ENCODE measurements around the gene CARNS1.

Gene CARNS1

GRCh38 chr11:67415501-67416304, at the start of gene CARNS1:
Gene CARNS1 (plus strand): TSS chr11:67415678. CDS start chr11:67416200, 522 bp downstream.
- DNase-seq = no peak

GRCh38 chr11:67365736-67366444, 49.6 kb upstream of the CARNS1 start:
- DNase-seq = no peak

- no peak for DNase-seq
Measured at GRCh38 chr11:67366546-67366945, 48.9 kb upstream of the CARNS1 start.

- no peak for DNase-seq
Measured at GRCh38 chr11:67366961-67367760, 48.3 kb upstream of the CARNS1 start.

- DNase-seq = no peak
Measured at GRCh38 chr11:67367761-67368227, 47.7 kb upstream of the CARNS1 start.

- no peak for DNase-seq
Measured at GRCh38 chr11:67368621-67369020, 46.9 kb upstream of the CARNS1 start.

- DNase-seq = no peak
Measured at GRCh38 chr11:67369275-67369674, 46.2 kb upstream of the CARNS1 start.

GRCh38 chr11:67369801-67370284, 45.6 kb upstream of the CARNS1 start:
- no peak for DNase-seq

- no peak for DNase-seq
Measured at GRCh38 chr11:67370351-67371076, 45.0 kb upstream of the CARNS1 start.

GRCh38 chr11:67371189-67371910, 44.1 kb upstream of the CARNS1 start:
- DNase-seq = no peak

- no peak for DNase-seq
Measured at GRCh38 chr11:67371911-67372320, 43.6 kb upstream of the CARNS1 start.

- no peak for DNase-seq
Measured at GRCh38 chr11:67372321-67372992, 43.0 kb upstream of the CARNS1 start.

GRCh38 chr11:67372993-67373647, 42.4 kb upstream of the CARNS1 start, which contains the start of gene CLCF1:
Gene CLCF1 (minus strand): TSS chr11:67373598. CDS start chr11:67373539, 59 bp downstream.
- DNase-seq = no peak

GRCh38 chr11:67373648-67374570, 41.6 kb upstream of the CARNS1 start:
- DNase-seq = peak; percentile 76

GRCh38 chr11:67374571-67375281, 40.8 kb upstream of the CARNS1 start:
- DNase-seq = no peak

GRCh38 chr11:67375320-67376055, 40.0 kb upstream of the CARNS1 start:
- no peak for DNase-seq

GRCh38 chr11:67376063-67376820, 39.2 kb upstream of the CARNS1 start:
- no peak for DNase-seq

Data from activated CD8-positive, alpha-beta memory T cell treated with anti-CD3 and anti-CD28 coated beads for 24 hours (primary cell).